Nephron (organoid): Measurements from ENCODE around the gene KCNMA1.
A peak's percentile ranks its signal among the peaks of the same experiment; 100 is the strongest.

Source experiments
- H3K27ac Mint-ChIP-seq, 3 experiments: 2 replicates each; pipeline ENCODE4 v1.8.0; 2020; ENCODE audit warnings: mixed read lengths in 3 of 3, mild to moderate bottlenecking in 2 of 3, moderate library complexity in 1 of 3
- H3K27me3 Mint-ChIP-seq: 2 replicates; pipeline ENCODE4 v1.8.0; 2021; ENCODE audit warnings: low read depth, mild to moderate bottlenecking, moderate library complexity, mixed read lengths
- H3K36me3 Mint-ChIP-seq: 2 replicates; pipeline ENCODE4 v1.8.0; 2020; ENCODE audit warnings: low read depth, mixed read lengths
- H3K4me1 Mint-ChIP-seq: 2 replicates; pipeline ENCODE4 v1.8.0; 2020; ENCODE audit warnings: mixed read lengths
- H3K4me3 Mint-ChIP-seq, 3 experiments: 2 replicates each; pipeline ENCODE4 v1.8.0; 2020; ENCODE audit warnings: mild to moderate bottlenecking in 3 of 3, mixed read lengths in 3 of 3, moderate library complexity in 2 of 3
- H3K9me3 Mint-ChIP-seq: 2 replicates; pipeline ENCODE4 v1.8.0; 2020; ENCODE audit warnings: mixed read lengths
- TF ChIP-seq, protein P1 (sequence below), 3 experiments: fragments of 200-600 bp; sonication (generic); IDR thresholded peaks; one replicate each; pipeline ENCODE4 v1.5.0; 2021; ENCODE audit warnings: antibody characterized with exemption in 3 of 3; ENCODE audit not compliant: unreplicated experiment in 3 of 3

Gene KCNMA1

DNA sequence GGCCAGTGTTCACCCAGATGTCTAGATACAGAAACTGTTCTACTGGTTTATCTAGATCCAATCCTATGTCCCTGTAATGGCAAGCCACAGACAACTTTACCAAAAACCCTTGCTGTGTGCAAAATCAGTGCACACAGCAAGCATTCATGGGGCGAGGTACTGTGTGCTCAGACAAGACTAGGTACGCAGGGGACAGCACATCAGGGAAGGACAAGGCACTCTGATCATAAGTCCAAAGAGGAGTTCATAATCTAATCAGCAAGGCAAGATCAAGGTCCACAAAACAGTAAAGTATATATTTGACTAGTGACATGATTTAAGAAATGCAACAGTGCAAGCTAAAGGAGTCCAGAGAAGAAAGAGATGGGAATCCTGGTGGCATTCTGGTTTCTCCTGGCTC lies 25.9 kb downstream of the KCNMA1 start:
- peaks cover 24% of the 10 kb centered on the region for H3K4me1 Mint-ChIP-seq
- no peak overlapping the region for H3K4me3 Mint-ChIP-seq
- TF ChIP-seq, protein P1, sequence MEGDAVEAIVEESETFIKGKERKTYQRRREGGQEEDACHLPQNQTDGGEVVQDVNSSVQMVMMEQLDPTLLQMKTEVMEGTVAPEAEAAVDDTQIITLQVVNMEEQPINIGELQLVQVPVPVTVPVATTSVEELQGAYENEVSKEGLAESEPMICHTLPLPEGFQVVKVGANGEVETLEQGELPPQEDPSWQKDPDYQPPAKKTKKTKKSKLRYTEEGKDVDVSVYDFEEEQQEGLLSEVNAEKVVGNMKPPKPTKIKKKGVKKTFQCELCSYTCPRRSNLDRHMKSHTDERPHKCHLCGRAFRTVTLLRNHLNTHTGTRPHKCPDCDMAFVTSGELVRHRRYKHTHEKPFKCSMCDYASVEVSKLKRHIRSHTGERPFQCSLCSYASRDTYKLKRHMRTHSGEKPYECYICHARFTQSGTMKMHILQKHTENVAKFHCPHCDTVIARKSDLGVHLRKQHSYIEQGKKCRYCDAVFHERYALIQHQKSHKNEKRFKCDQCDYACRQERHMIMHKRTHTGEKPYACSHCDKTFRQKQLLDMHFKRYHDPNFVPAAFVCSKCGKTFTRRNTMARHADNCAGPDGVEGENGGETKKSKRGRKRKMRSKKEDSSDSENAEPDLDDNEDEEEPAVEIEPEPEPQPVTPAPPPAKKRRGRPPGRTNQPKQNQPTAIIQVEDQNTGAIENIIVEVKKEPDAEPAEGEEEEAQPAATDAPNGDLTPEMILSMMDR (IDR thresholded peaks at IDR 0.05; ENCODE audit: unreplicated experiment in 3 of 3), result no peak
- H3K36me3 Mint-ChIP-seq, result no peaks in the 10 kb centered on the region
- H3K27me3 Mint-ChIP-seq, result peaks cover 26% of the 10 kb centered on the region
- H3K9me3 Mint-ChIP-seq, result no peaks in the 10 kb centered on the region
- H3K27ac Mint-ChIP-seq, result no peak overlapping the region

DNA sequence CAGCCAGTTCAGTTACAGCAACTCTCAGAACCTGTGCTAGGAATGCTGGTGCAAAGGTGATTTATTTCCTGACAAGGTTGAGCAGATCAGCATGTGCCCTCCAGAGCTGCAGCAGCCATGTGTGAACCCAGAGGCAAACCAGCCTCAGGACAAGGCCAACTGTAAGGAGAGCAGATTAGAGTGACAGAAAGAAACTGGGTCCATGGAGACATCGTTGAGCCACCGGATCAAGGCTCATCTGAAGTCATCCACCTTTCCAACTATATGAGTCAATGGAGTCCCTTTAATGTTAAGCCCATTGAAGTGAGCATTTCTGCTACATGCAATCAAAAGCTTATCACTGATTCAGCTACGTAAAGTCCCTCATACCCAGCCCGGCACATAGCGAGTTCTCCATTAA lies 26.4 kb downstream of the KCNMA1 start:
- Mint-ChIP-seq H3K36me3 (no peaks in the 10 kb centered on the region), H3K4me3 (no peak overlapping the region), H3K27me3 (peaks cover 25% of the 10 kb centered on the region), H3K9me3 (no peaks in the 10 kb centered on the region), H3K27ac (no peak overlapping the region), H3K4me1 (peaks cover 24% of the 10 kb centered on the region)
- TF ChIP-seq, protein P1 (IDR thresholded peaks at IDR 0.05; ENCODE audit: unreplicated experiment in 3 of 3), result no peak

DNA sequence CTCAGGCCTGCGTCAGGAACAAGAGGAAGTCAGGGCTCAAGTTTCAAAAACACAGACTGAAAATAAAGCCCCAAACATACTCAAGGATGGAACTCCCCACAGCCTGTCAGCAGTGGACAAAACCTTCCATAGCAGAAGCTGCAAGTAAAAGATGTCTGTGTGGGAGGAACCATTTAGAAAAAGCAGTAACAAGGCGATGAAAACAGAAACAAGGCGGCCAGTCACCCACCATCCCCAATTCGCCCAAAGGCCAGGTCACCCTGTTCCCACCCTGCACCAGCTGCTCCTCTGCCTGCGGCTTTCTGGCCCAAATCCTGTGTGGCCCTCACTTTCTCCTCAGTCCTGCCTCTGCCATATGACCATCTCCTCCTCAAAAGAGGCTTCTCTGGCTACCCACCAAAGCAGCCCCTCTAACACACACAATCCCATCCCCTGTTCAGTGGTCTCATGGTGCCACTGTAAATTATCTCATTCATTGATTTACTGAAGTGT lies 27.8 kb downstream of the KCNMA1 start:
- Mint-ChIP-seq H3K27me3 (peaks cover 18% of the 10 kb centered on the region), H3K4me1 (peaks cover 24% of the 10 kb centered on the region), H3K36me3 (no peaks in the 10 kb centered on the region), H3K27ac (peak overlapping the region in 2 of 3 experiments; percentile 23 to 33), H3K4me3 (peak overlapping the region in 1 of 3 experiments; percentile 17), H3K9me3 (no peaks in the 10 kb centered on the region)
- TF ChIP-seq, protein P1 (IDR thresholded peaks at IDR 0.05; ENCODE audit: unreplicated experiment in 3 of 3), result no peak

DNA sequence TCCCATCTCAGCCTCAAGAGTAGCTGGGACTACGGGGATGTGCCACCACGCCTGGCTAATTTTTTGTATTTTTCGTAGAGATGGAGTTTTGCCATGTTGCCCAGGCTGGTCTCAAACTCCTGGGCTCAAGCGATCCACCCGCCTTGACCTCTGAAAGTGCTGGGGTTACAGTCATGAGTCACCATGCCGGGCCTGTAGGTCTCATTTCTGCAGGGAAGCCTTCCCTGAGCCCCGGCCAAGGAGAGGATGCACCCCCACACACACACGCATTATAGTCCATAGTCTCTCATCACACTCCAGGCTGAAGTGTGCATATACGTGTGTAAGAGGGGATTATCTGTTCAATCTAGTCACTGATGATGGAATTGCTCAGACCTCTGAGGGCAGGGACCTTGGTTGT lies 29.3 kb downstream of the KCNMA1 start:
- Mint-ChIP-seq H3K9me3 (no peaks in the 10 kb centered on the region), H3K36me3 (no peaks in the 10 kb centered on the region), H3K27ac (no peak overlapping the region), H3K4me3 (no peak overlapping the region), H3K27me3 (peaks cover 8% of the 10 kb centered on the region), H3K4me1 (peaks cover 27% of the 10 kb centered on the region)
- TF ChIP-seq, protein P1 (IDR thresholded peaks at IDR 0.05; ENCODE audit: unreplicated experiment in 3 of 3), result no peak

DNA sequence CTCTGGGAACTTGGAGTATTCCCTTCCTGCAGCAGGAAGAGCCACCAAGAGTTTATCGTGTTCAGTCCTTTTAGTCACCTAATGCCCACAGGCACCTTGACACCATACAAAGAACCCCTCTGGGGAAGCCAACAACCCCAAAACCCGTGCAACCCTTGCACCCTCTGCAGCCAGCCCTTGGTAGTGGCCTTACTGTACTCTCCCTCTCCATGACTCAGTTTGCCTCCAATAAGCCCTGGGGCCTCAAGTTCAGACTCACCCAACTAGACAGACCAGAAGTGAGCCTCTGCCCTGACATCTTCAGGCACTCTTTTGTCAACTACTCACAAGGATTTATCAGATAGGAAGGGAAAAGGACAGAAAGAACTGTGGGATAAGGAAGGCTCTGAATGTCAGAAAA lies 30.9 kb downstream of the KCNMA1 start:
- TF ChIP-seq, protein P1 (IDR thresholded peaks at IDR 0.05; ENCODE audit: unreplicated experiment in 3 of 3), result no peak
- H3K9me3 Mint-ChIP-seq, result no peaks in the 10 kb centered on the region
- no peaks in the 10 kb centered on the region for H3K36me3 Mint-ChIP-seq
- peaks cover 13% of the 10 kb centered on the region for H3K27me3 Mint-ChIP-seq
- no peak overlapping the region for H3K4me3 Mint-ChIP-seq
- H3K27ac Mint-ChIP-seq, result no peak overlapping the region
- H3K4me1 Mint-ChIP-seq, result peaks cover 32% of the 10 kb centered on the region

DNA sequence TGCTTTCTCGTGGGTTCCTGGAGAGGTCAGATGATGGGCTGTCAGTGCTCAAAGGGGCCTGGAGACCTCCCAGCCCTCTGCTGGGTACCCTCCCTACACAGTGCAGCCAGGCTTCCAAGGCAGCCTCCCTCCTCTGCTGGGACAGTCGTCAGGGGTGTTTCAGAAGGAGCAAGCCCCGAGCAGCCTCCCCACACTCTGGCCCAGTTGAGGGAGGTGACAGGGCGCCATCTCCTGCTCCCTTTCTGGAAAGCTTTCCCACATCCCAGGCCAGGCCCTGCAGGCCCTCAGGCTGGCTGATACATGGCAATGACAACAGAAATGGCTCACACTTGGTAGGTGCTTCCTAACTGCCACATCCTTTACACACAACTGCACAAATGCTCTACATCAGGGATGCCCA lies 32.1 kb downstream of the KCNMA1 start:
- TF ChIP-seq, protein P1 (IDR thresholded peaks at IDR 0.05; ENCODE audit: unreplicated experiment in 3 of 3), result no peak
- Mint-ChIP-seq H3K27me3 (peaks cover 22% of the 10 kb centered on the region), H3K4me3 (no peak overlapping the region), H3K36me3 (no peaks in the 10 kb centered on the region), H3K9me3 (no peaks in the 10 kb centered on the region), H3K27ac (no peak overlapping the region), H3K4me1 (peaks cover 31% of the 10 kb centered on the region)
